GM19397 (cell line): ENCODE results near the gene LEKR1.
A peak's percentile ranks its signal among the peaks of the same experiment; 100 is the strongest.
"Not testable (repeated sequence)": the region's sequence is repeated elsewhere in the genome, so short reads cannot be mapped to it uniquely, and the experiment has no call there.

Experiments
- ATAC-seq: cut with Tn5 transposase; IDR thresholded peaks from one replicate; pipeline ENCODE4 v1.9.1; 2021; ENCODE audit warnings: mild to moderate bottlenecking, moderate library complexity; ENCODE audit not compliant: unreplicated experiment

LEKR1 gene

DNA sequence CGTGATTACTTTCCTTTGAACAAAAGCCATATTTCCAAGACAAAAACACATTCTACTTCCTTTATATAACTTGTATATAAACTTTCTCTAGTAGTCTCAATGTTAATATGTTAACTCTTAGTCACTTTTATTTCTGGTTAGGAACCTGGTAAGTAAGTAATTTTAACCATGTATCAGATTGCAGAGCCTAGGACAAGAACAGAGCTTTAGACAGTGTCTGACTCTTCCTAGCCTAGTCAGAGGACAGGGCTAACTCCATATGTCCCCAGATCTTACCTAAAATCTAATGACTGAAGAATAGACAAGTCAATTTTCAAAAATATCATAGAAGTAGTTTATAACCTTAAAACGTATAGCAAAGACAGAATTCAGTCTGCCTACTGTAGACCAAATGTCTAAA, 8.3 kb downstream of the LEKR1 start:
- ATAC-seq: no peak

DNA sequence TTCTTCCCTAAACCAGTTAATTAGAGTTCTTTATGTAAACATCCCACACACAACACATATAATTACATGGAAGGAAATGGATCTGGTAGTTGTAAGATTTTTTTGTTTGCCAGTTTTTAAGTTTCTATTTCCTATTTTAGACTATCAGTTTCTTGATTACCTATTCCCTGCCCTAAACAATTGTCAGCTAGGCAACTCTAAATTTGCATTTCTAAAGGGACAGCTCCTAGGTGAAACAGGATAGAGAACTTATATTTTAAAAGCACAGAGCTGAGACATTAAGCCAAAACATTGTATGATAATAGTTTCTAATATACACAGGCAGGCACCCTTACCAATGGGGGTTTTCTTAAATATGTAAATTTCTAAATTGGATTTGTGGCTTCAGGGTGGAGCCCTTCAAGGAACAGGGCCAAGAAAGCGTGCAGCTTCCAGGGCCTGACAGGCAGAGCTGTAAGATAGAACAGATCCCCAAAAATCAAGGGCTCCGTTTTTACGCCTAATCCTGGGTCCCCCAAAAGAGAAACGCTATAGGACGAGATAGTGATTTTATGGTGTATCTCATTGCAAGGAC, 8.9 kb downstream of the LEKR1 start:
- ATAC-seq: no peak

- ATAC-seq: no peak
Measured at GRCh38 chr3:156836701-156837100, 10.5 kb downstream of the LEKR1 start.

DNA sequence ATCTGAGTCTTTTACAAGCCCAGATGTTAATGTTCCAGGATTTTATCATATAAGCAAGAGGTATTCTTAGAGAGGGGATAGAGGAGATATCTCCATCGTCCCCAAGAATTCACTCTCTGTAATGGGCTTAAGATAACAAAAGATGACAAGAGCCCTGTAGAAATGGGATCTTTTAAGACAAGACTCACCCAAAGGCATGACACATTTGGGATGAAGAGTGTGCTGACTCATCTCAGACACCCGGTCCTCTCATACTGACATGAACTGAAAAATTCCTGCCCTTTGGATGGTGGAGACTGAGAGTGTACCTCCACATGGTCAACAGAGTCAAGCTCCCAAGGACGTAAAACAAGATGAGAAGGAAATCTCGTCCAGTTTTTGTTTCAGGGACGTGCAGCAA, 11.0 kb downstream of the LEKR1 start:
- ATAC-seq: no peak

- no peak for ATAC-seq
Measured at GRCh38 chr3:156838035-156838434, 11.9 kb downstream of the LEKR1 start.

DNA sequence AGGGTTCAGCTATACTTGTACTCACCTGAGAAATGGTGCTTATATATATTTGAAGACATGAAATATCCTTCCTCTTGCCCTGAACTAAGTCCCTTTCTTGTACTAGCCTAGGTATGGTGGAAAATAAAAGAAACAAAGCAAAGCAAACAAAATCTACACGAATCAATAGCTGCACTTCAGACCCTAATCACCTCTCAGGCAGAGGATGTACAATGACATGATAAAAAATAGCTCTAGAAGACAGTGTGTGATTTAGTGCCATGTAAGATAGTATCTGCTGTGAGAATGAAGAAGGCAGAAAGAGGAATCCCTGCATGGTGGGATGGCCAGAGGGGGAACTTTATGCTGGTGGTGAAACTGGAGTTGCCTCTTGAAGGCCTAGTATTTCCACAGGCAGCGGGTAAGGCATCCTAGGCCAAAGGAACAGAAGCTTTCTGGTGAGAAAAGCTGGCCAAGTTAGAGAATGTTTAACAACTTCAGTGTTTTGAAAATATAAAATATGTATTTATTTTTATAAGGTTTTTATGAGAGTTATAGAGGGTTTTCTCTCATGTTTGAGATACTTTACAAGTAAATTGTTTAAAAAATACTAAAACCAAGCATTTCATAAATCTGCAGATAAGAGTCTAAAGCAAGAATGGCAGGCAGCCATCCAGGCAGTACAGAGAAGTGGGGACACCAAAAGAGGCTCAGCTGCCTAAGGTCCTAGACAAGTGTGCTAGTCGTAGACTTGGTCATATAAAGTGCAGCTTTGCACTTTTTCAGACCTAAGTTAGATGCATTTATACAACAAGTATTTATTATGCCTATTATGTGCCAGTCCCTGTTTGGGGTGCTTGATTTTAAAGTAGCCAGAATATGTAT, 14.9 kb downstream of the LEKR1 start:
- no peak for ATAC-seq

DNA sequence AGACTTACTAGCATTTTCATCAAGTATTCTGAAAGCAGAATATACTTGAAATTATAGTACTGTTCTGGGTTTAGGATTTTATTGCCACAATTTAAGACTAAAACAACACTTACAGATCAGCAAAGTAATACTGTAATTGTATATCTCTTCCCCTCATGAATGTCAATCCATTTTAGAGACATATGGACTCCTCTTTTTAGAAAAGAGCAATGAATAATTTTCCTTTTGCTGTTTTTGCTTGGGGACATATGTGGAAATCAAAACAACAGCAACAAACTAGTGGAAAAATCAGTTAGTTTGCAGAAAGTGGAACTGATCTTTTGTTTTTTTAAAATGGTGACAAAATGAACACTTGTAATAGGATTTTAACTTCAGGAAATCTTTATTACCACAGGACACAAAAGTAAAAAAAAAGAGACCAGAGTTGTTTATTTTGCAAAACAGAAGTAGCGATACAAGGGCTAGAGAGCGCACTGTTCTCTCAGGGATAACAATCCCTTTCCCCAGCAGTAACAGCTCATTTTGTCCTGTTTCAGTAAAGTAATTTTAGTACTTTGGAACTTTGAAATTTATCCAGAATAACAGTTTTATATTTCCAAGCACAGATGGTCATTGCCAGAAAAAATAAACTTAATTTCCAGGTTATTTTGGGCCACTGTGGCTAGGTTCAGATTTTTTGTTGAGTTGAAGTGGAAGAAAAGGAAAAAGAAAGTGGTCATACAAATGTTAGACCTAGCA, 17.1 kb downstream of the LEKR1 start:
- ATAC-seq: no peak

- no peak for ATAC-seq
Measured at GRCh38 chr3:156847752-156848448, 21.7 kb downstream of the LEKR1 start.

DNA sequence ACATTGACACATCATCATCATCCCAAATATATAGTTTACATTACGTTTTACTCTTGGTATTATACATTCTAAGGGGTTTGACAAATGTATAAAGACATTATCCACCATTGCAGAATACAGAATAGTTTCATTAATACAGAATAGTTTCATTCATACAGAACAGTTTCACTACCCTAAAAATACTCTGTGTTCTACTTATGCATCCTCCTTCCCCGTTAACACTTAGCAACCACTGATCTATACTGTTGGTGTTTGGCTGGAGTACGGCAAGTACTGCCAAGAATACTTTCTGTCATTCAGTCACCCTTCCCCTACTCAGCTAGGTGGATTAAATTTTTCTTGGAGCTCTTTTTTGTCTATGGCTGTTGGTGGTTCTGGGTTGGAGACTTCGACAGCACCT, 33.4 kb downstream of the LEKR1 start:
- peak; percentile 96 for ATAC-seq

DNA sequence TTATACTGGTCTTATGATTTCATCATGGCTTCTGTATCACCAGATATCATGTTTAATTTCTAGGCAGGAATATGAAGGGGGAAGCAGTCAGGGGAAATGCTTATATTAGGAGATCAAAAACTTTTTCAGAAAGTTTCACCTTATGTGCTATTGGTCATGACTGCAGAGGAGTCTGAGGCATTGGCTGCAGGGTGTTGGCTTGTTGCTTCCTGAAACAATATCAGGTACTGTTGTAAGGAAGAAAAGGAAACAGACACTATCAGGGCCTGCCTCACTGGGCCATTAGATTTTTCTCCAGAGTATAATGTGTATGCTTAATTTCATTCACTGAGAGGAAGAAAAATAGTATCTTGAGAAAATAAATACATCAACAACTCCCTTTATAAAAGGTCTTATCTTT, 34.7 kb downstream of the LEKR1 start:
- ATAC-seq: no peak

DNA sequence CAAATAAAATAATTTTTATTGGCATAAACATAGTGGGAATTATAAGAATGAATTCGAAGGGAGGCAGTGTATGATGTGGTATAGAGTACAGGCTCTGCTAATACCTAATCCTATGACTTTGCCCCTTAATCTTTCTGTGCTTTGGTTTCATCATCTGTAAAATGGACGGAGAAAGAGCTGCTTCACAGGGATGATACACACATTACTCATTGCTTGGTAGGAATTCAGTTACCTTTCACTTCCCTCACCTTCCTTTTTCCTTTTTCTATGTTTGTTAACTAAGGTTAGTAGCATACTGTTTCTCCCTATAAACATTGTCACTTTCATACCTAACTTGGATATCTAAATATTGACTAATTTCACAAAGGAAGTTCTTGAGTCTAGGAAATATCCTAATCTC, 36.2 kb downstream of the LEKR1 start:
- no peak for ATAC-seq

GRCh38 chr3:156865732-156866131, 39.6 kb downstream of the LEKR1 start:
- no peak for ATAC-seq

DNA sequence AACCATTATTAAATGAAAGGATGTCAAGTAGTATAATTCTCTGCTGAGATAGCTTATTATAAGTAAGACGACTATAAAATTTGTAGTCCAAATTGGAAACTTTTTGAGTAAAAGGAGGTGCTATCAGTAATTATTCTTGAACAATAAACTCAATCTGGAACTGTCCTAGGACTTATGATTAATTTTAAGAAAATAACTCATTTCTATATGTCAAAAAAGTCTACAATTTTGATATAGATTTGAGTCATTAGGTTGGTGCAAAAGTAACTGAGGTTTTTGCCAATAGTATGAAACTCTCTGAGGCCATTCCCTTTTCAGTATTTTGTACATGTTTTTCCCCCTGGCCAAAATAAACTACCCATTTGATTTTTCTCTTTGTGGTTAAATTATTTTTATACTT, 41.0 kb downstream of the LEKR1 start:
- no peak for ATAC-seq

DNA sequence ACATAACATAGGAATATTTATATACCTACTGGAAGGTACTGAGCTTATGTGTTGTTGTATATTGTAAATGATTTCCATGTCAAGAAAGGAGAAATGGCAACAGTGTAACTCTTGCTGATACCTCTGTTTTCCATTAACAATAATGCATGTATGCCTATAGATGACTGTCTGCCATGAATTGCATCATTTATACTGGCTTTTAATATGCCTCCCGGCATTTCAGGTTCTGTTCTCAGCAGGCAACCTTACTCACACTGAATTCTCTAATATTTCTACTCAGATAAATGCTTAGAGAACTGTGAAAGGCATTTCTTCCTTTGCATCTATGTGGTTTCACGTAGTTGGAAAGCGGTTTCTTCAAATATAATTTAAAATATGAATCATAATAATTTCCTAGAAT, 41.8 kb downstream of the LEKR1 start:
- no peak for ATAC-seq

DNA sequence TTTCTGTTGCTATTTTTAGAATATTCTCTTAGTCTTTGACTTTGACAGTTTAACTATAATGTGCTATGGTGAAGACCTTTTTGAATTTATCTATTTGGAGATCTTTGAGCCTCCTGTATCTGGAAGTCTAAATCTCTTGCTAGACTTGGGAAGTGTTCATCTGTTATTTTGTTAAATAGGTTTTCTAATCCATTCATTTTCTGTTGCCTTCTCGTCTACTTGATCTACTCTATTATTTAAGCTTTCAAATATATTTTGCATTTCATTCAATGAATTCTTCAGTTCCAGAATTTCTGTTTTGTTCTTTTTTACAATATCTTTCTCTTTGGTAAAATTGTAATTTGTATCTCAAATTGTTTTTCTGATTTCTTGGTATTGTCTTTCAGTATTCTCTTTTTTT, 47.8 kb downstream of the LEKR1 start:
- ATAC-seq: no peak

DNA sequence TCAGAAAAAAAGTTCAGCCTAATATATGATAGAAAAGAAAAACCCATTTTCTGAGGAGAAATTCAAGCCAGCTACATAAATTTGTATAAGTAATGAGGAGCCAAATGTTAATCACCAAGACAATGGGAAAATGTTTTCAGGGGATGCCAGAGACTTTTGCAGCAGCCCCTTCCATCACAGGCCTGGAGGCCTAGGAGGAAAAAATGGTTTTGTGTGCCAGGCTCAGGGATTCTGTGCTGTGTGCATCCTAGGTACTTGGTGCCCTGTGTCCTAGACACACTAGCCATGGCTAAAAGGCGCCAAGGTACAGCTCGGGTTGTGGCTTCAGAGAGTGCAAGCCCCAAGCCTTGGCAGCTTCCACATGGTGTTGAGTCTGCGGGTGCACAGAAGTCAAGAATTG, 53.3 kb downstream of the LEKR1 start:
- not testable (repeated sequence) for ATAC-seq

DNA sequence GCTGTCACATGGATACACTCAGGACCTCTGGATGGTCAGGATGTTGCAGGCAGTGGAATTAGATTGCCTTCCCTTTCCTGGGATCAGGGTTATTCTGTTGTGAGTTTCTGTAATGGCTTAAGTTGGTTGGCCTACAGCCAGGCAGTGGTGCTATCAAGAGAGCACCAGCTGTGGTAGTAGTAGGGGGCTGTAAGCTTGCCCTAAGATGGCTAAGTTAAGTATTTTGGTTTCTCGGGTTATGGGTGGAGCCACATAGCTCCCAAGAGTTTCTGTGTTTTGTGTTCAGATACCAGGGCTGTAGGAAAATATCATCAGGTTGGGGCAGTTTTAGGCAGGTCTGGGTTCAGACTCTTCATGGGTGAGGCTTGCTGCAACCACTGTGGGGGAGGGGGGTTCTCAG, 59.6 kb downstream of the LEKR1 start:
- no peak for ATAC-seq

- ATAC-seq: no peak
Measured at GRCh38 chr3:156888176-156888575, 62.0 kb downstream of the LEKR1 start.

DNA sequence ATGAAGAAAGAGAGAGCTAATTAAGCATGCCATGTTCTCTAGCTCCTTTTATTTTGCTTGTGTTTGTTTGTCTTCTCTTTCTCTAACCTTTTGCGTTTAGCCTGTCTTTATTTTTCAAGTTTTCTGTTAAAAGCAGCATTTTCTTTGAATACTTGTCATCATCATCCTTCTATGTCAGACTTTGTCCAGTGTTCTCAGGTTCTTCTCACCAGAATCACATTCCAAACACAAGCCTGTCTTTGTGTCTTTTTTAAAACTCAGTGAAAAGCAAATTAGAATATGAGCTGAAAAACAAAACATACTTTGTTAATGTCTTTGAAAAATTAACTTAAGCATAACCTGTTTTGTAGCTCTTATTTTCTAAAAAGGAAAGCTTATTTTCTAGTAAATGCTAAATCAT, 62.4 kb downstream of the LEKR1 start:
- ATAC-seq: no peak

- no peak for ATAC-seq
Measured at GRCh38 chr3:156892701-156893100, 66.5 kb downstream of the LEKR1 start.

DNA sequence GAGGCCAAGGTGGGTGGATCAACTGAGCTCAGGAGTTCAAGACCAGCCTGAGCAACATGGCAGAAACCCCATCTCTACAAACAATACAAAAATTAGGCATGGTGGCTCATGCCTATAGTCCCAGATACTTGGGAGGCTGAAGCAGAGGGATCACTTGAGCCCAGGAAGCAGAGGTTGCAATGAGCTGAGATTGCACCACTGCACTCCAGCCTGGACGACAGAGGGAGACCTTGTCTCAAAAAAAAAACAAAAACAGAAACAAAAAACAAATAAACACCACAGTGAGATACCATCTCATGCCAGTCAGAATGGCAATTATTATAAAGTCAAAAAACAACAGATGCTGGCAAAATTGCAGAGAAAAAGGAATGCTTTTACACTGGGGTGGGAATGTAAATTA, 69.2 kb downstream of the LEKR1 start:
- ATAC-seq: not testable (repeated sequence)
